Breast epithelium (tissue), 4 donors: ENCODE results near the gene GIPR. TPM values are rescaled to one million over a fixed set of nuclear protein-coding genes. Genes with fewer than 3 reads are reported as not detected.

Experiments used
- DNase-seq, 2 donors: peaks; one replicate each; pipeline ENCODE4 v3.0.0-alpha.2; 2019; ENCODE audit warnings: low spot score in 2 of 2
- H3K27ac ChIP-seq, 2 donors: fragments of 200-600 bp; sonication (generic) in 1 of 2; one replicate each; pipeline ENCODE4 v1.5.1; 2016 to 2019; ENCODE audit warnings: mild to moderate bottlenecking in 1 of 2
- H3K27me3 ChIP-seq, 2 donors: fragments of 200-600 bp; sonication (generic) in 1 of 2; one replicate each; pipeline versions ENCODE4 v1.5.1 to v1.6.0; 2017 to 2019; ENCODE audit warnings: control low read depth in 1 of 2, mild to moderate bottlenecking in 1 of 2
- H3K36me3 ChIP-seq: fragments of 200-600 bp; one replicate; pipeline ENCODE4 v1.5.1; 2019
- H3K4me1 ChIP-seq, 2 donors: fragments of 200-600 bp; sonication (generic); one replicate each; pipeline ENCODE4 v1.5.1; 2016 to 2019; ENCODE audit warnings: control low read depth in 1 of 2
- H3K4me3 ChIP-seq, 3 donors: fragments of 200-600 bp; sonication (generic); 1 replicate in 2 of 3; 2 replicates in 1 of 3; pipeline ENCODE4 v1.5.1; 2016 to 2019; ENCODE audit warnings: mild to moderate bottlenecking in 3 of 3, moderate library complexity in 2 of 3
- H3K9me3 ChIP-seq, 2 donors: fragments of 200-600 bp; sonication (generic) in 1 of 2; one replicate each; pipeline ENCODE4 v1.5.1; 2016 to 2019; ENCODE audit warnings: control low read depth in 1 of 2
- CTCF ChIP-seq, 3 donors: fragments of 450-650 bp; IDR thresholded peaks; one replicate each; pipeline ENCODE4 v1.5.1; 2016 to 2017; ENCODE audit warnings: antibody characterized with exemption in 3 of 3, mild to moderate bottlenecking in 3 of 3, moderate library complexity in 3 of 3
- POLR2A ChIP-seq: fragments of 450-650 bp; IDR thresholded peaks from one replicate; pipeline ENCODE4 v1.6.1; 2016; ENCODE audit warnings: antibody characterized with exemption, mild to moderate bottlenecking, moderate library complexity
- POLR2AphosphoS5 ChIP-seq, 3 donors: sonication (generic); formaldehyde crosslinking; IDR thresholded peaks; one replicate each; pipeline ENCODE4 v1.6.1; 2017; ENCODE audit warnings: antibody characterized with exemption in 3 of 3
- intact Hi-C: fragments of 100-400 bp; cut with DNase I; formaldehyde crosslinking; loops from one replicate; pipeline ENCODE4 v1.15.1; 2023; ENCODE audit warnings: low total_unique reads
- total RNA-seq, 3 donors: library from RNA; depleted of rRNA; stranded (reverse); fragments of >200 nt; gene quantifications; one replicate each; pipeline ENCODE4 v1.1.0, GENCODE V29; 2016

Gene GIPR
- total RNA-seq, 3 donors from 2014 or later, result 0.16 to 4.9 (median 4.8) TPM

- intact Hi-C loops, result loop anchor here (10.0 kb wide), 1 partner anchor 105 kb away; no protein-coding TSS in a partner anchor
- no peaks in the 10 kb centered on the region for H3K4me1 ChIP-seq
- TF ChIP-seq POLR2AphosphoS5 (IDR thresholded peaks at IDR 0.05), result no peak
- TF ChIP-seq POLR2A, result no peak
- TF ChIP-seq CTCF (IDR thresholded peaks at IDR 0.05), result no peak
- no peaks in the 10 kb centered on the region for H3K36me3 ChIP-seq
- no peaks in the 10 kb centered on the region for H3K9me3 ChIP-seq
- DNase-seq, result no peak
- no peak overlapping the region for H3K4me3 ChIP-seq
- H3K27ac ChIP-seq, result no peak overlapping the region
- no peaks in the 10 kb centered on the region for H3K27me3 ChIP-seq
These were observed 38.3 kb upstream of the GIPR start for GRCh38 chr19:45629704-45630103.

- H3K4me1 ChIP-seq, result no peaks in the 10 kb centered on the region
- no peak overlapping the region for H3K4me3 ChIP-seq
- no peaks in the 10 kb centered on the region for H3K27me3 ChIP-seq
- intact Hi-C loops, result loop anchor here (10.0 kb wide), 1 partner anchor 106 kb away; no protein-coding TSS in a partner anchor
- H3K27ac ChIP-seq, result no peak overlapping the region
- no peaks in the 10 kb centered on the region for H3K36me3 ChIP-seq
- DNase-seq, result no peak
- TF ChIP-seq POLR2AphosphoS5 (IDR thresholded peaks at IDR 0.05), result no peak
- no peak for TF ChIP-seq CTCF (IDR thresholded peaks at IDR 0.05)
- TF ChIP-seq POLR2A, result no peak
- H3K9me3 ChIP-seq, result no peaks in the 10 kb centered on the region
These were observed 37.6 kb upstream of the GIPR start for GRCh38 chr19:45630463-45630862.

GRCh38 chr19:45632468-45633196, 35.4 kb upstream of the GIPR start:
- Histone ChIP-seq H3K4me3 (no peak overlapping the region), H3K9me3 (no peaks in the 10 kb centered on the region), H3K4me1 (no peaks in the 10 kb centered on the region), H3K27ac (peak overlapping the region; percentile 3 to 72), H3K27me3 (no peaks in the 10 kb centered on the region), H3K36me3 (no peaks in the 10 kb centered on the region)
- TF ChIP-seq POLR2A (no peak), CTCF (IDR thresholded peaks at IDR 0.05) (no peak), POLR2AphosphoS5 (IDR thresholded peaks at IDR 0.05) (peak in 1 of 3 donors; percentile 19)
- intact Hi-C loops, result loop anchor here (10.0 kb wide), 1 partner anchor 108 kb away; no protein-coding TSS in a partner anchor
- DNase-seq, result peak; percentile 68 to 71

GRCh38 chr19:45636275-45636674, 31.7 kb upstream of the GIPR start:
- Histone ChIP-seq H3K27ac (peak overlapping the region in 1 of 2 donors; percentile 27), H3K4me1 (peaks cover 0 to 9% of the 10 kb centered on the region in 2 donors), H3K27me3 (no peaks in the 10 kb centered on the region), H3K9me3 (no peaks in the 10 kb centered on the region), H3K36me3 (no peaks in the 10 kb centered on the region), H3K4me3 (no peak overlapping the region)
- no peak for DNase-seq
- no peak for TF ChIP-seq POLR2AphosphoS5 (IDR thresholded peaks at IDR 0.05)
- TF ChIP-seq CTCF (IDR thresholded peaks at IDR 0.05), result no peak
- no peak for TF ChIP-seq POLR2A
- intact Hi-C loops, result loop anchor here (10.0 kb wide), 1 partner anchor 111 kb away; no protein-coding TSS in a partner anchor

GRCh38 chr19:45636902-45637301, 31.1 kb upstream of the GIPR start:
- H3K36me3 ChIP-seq, result no peaks in the 10 kb centered on the region
- H3K4me3 ChIP-seq, result no peak overlapping the region
- H3K27me3 ChIP-seq, result no peaks in the 10 kb centered on the region
- intact Hi-C loops, result loop anchor here (10.0 kb wide), 1 partner anchor 112 kb away; no protein-coding TSS in a partner anchor
- peak overlapping the region in 1 of 2 donors; percentile 27 for H3K27ac ChIP-seq
- peaks cover 0 to 10% of the 10 kb centered on the region in 2 donors for H3K4me1 ChIP-seq
- no peaks in the 10 kb centered on the region for H3K9me3 ChIP-seq
- no peak for DNase-seq
- TF ChIP-seq POLR2A (no peak), CTCF (IDR thresholded peaks at IDR 0.05) (no peak), POLR2AphosphoS5 (IDR thresholded peaks at IDR 0.05) (no peak)
